B cell (primary cell): ENCODE results near the gene NT5DC2. TPM values are rescaled to one million over a fixed set of nuclear protein-coding genes. Genes with fewer than 3 reads are reported as not detected.

ENCODE experiments used
- ATAC-seq: fragments of 200-7000 bp; cut with Tn5 transposase; one replicate; pipeline ENCODE4 v1.10.0; 2021; ENCODE audit warnings: low read depth, mild to moderate bottlenecking, moderate number of reproducible peaks, moderate library complexity
- CTCF ChIA-PET: fragments of 350-600 bp; sonication (Branson Sonifier 250); formaldehyde crosslinking; loops from one replicate; lab custom pipeline; 2021; ENCODE audit warnings: antibody characterized with exemption, inconsistent platforms; lab: Charles Lee
- POLR2A ChIA-PET: fragments of 350-600 bp; sonication (Branson Sonifier 250); formaldehyde crosslinking; loops from one replicate; lab custom pipeline; 2021; ENCODE audit warnings: antibody characterized with exemption; lab: Charles Lee
- DNase-seq: peaks from one replicate; pipeline ENCODE4 v3.0.0; 2013
- H2AFZ ChIP-seq: 2 replicates; pipeline ENCODE4 v1.6.1; 2012; ENCODE audit warnings: mild to moderate bottlenecking, low read depth, low read length; ENCODE audit not compliant: insufficient read depth, poor library complexity, severe bottlenecking
- H3K27ac ChIP-seq, 2 donors: 1 replicate in 1 of 2; 2 replicates in 1 of 2; pipeline ENCODE4 v1.5.1; 2012 to 2013; ENCODE audit warnings: low read length in 2 of 2, mild to moderate bottlenecking in 2 of 2, moderate library complexity in 1 of 2
- H3K27me3 ChIP-seq, 4 experiments: fragments of 200-600 bp in 1 of 4; sonication (generic) in 1 of 4; replicated peaks in 1 of 4; 1 replicate in 2 of 4; 2 replicates in 2 of 4; pipeline versions ENCODE4 v1.6.1 to v1.7.0; 2013 to 2016; ENCODE audit warnings: low read length in 3 of 4, mild to moderate bottlenecking in 2 of 4, mixed read lengths in 1 of 4, moderate library complexity in 1 of 4; ENCODE audit not compliant: insufficient read depth in 4 of 4, control insufficient read depth in 3 of 4; ENCODE audit errors: control extremely low read depth in 1 of 4
- H3K36me3 ChIP-seq, 2 experiments: replicated peaks in 1 of 2; 1 replicate in 1 of 2; 2 replicates in 1 of 2; pipeline versions ENCODE4 v1.6.1 to v1.7.1; 2013; ENCODE audit warnings: low read length in 1 of 2; ENCODE audit not compliant: insufficient read depth in 2 of 2, control insufficient read depth in 1 of 2; ENCODE audit errors: control extremely low read depth in 1 of 2, extremely low read depth in 1 of 2
- H3K4me1 ChIP-seq, 2 donors: fragments of 200-600 bp in 1 of 2; sonication (generic) in 1 of 2; 1 replicate in 1 of 2; 2 replicates in 1 of 2; pipeline versions ENCODE4 v1.5.1 to v1.6.1; 2013 to 2017; ENCODE audit warnings: low read length in 2 of 2; ENCODE audit not compliant: control insufficient read depth in 2 of 2, insufficient read depth in 2 of 2
- H3K4me2 ChIP-seq: replicated peaks from 2 replicates; pipeline ENCODE3; 2012; ENCODE audit warnings: mild to moderate bottlenecking, low read depth, low read length; ENCODE audit not compliant: poor library complexity, severe bottlenecking
- H3K4me3 ChIP-seq, 5 experiments: fragments of 200-600 bp in 1 of 5; sonication (generic) in 1 of 5; 1 replicate in 3 of 5; 2 replicates in 2 of 5; pipeline versions ENCODE4 v1.5.1 to v1.7.0; 2011 to 2016; ENCODE audit warnings: low read length in 4 of 5, mild to moderate bottlenecking in 4 of 5, low read depth in 2 of 5, control low read depth in 1 of 5, moderate library complexity in 1 of 5; ENCODE audit not compliant: insufficient read depth in 1 of 5; ENCODE audit errors: control extremely low read depth in 1 of 5, extremely low read depth in 1 of 5
- H3K79me2 ChIP-seq: fragments of 200-600 bp; sonication (generic); one replicate; pipeline ENCODE4 v1.6.0; 2016; ENCODE audit warnings: low read length; ENCODE audit not compliant: control insufficient read depth, insufficient read depth
- H3K9ac ChIP-seq: fragments of 200-600 bp; sonication (generic); 2 replicates; pipeline ENCODE4 v1.6.1; 2017; ENCODE audit warnings: mild to moderate bottlenecking, low read length, moderate library complexity
- H3K9me3 ChIP-seq, 3 donors: one replicate each; pipeline versions ENCODE4 v1.6.1 to v1.7.1; 2013; ENCODE audit warnings: low read length in 2 of 3; ENCODE audit not compliant: control insufficient read depth in 2 of 3, insufficient read depth in 1 of 3; ENCODE audit errors: control extremely low read depth in 1 of 3
- H4K20me1 ChIP-seq: 2 replicates; pipeline ENCODE4 v1.6.0; 2012; ENCODE audit warnings: mild to moderate bottlenecking, low read length; ENCODE audit not compliant: insufficient read depth, control insufficient read depth, poor library complexity, severe bottlenecking
- H3K27ac Mint-ChIP-seq: one replicate; pipeline ENCODE4 v1.8.0; 2021; ENCODE audit warnings: mixed read lengths
- H3K27me3 Mint-ChIP-seq: one replicate; pipeline ENCODE4 v1.8.0; 2021; ENCODE audit warnings: mixed read lengths
- H3K4me1 Mint-ChIP-seq: one replicate; pipeline ENCODE4 v1.8.0; 2021; ENCODE audit warnings: mixed read lengths
- H3K4me3 Mint-ChIP-seq: one replicate; pipeline ENCODE4 v1.8.0; 2021; ENCODE audit warnings: mixed read lengths
- H3K9me3 Mint-ChIP-seq: one replicate; pipeline ENCODE4 v1.8.0; 2022; ENCODE audit warnings: mixed read lengths; ENCODE audit not compliant: insufficient read depth
- CTCF ChIP-seq: fragments of 200-600 bp; IDR thresholded peaks from one replicate; pipeline ENCODE4 v1.8.0; 2022; ENCODE audit warnings: antibody characterized with exemption, mild to moderate bottlenecking
- EZH2 ChIP-seq: IDR thresholded peaks from 2 replicates; pipeline ENCODE4 v1.6.1; 2012; ENCODE audit warnings: borderline replicate concordance, low read depth, mild to moderate bottlenecking, moderate library complexity, low read length; ENCODE audit not compliant: insufficient read depth, poor library complexity, severe bottlenecking
- WGBS: methylation state at CpG from one replicate; pipeline ENCODE4 v1.1.5; 2013; ENCODE audit warnings: missing lambda C conversion rate; ENCODE audit not compliant: insufficient coverage; 5-methylcytosine and 5-hydroxymethylcytosine counted together
- intact Hi-C: fragments of 100-400 bp; cut with micrococcal nuclease; formaldehyde crosslinking; loops from one replicate; pipeline ENCODE4 v1.10.0; 2022
- polyA plus RNA-seq: library from polyadenylated mRNA; depleted of rRNA; stranded (reverse); fragments of >200 nt; gene quantifications from 2 replicates; pipeline ENCODE4 v1.2.3, GENCODE V29; 2012
- total RNA-seq, 2 donors: library from RNA; stranded (reverse); fragments of 120-200 nt in 1 of 2; gene quantifications; 1 replicate in 1 of 2; 2 replicates in 1 of 2; pipeline versions ENCODE4 v1.2.3 to v1.2.4, GENCODE V29; 2013 to 2022

The NT5DC2 gene
- total and polyA plus RNA-seq, 2 donors (not counting 1 experiment from before 2014, with no cell fraction given): 11.2 to 11.9 TPM

- Histone ChIP-seq H3K36me3 (peaks cover 0 to 56% of the 10 kb centered on the region in 2 experiments), H3K9me3 (no peaks in the 10 kb centered on the region), H3K4me1 (no peaks in the 10 kb centered on the region), H4K20me1 (no peaks in the 10 kb centered on the region), H3K4me2 (no peak overlapping the region), H3K27me3 (no peaks in the 10 kb centered on the region), H3K79me2 (no peaks in the 10 kb centered on the region), H2AFZ (no peak overlapping the region), H3K9ac (no peak overlapping the region), H3K4me3 (no peak overlapping the region), H3K27ac (no peak overlapping the region)
- DNase-seq (no peak), ATAC-seq (no peak)
- ChIA-PET CTCF (no interaction called here), POLR2A (no interaction called here)
- Mint-ChIP-seq H3K27ac (no peak overlapping the region), H3K4me3 (no peak overlapping the region), H3K4me1 (no peaks in the 10 kb centered on the region), H3K27me3 (no peaks in the 10 kb centered on the region), H3K9me3 (no peaks in the 10 kb centered on the region)
- TF ChIP-seq EZH2 (no peak), CTCF (no peak)
- intact Hi-C loops: no loop called here
- WGBS: 100% methylated on average over 3 of the region's 3 CpGs
Observed at GRCh38 chr3:52488746-52489145, 44.9 kb downstream of the NT5DC2 start.

- Mint-ChIP-seq H3K27me3 (no peaks in the 10 kb centered on the region), H3K4me1 (no peaks in the 10 kb centered on the region), H3K9me3 (no peaks in the 10 kb centered on the region), H3K4me3 (no peak overlapping the region), H3K27ac (no peak overlapping the region)
- WGBS: 98% methylated on average over 57 of the region's 59 CpGs
- Histone ChIP-seq H2AFZ (no peak overlapping the region), H3K4me3 (no peak overlapping the region), H3K9ac (no peak overlapping the region), H3K27me3 (no peaks in the 10 kb centered on the region), H3K9me3 (no peaks in the 10 kb centered on the region), H3K36me3 (peaks cover 0 to 61% of the 10 kb centered on the region in 2 experiments), H3K79me2 (no peaks in the 10 kb centered on the region), H3K4me1 (no peaks in the 10 kb centered on the region), H3K27ac (no peak overlapping the region), H4K20me1 (no peaks in the 10 kb centered on the region), H3K4me2 (no peak overlapping the region)
- POLR2A ChIA-PET: no interaction called here
- TF ChIP-seq CTCF: no peak
- no peak for TF ChIP-seq EZH2
- intact Hi-C loops: no loop called here
- DNase-seq (no peak), ATAC-seq (no peak)
- CTCF ChIA-PET: no interaction called here
Observed at GRCh38 chr3:52487788-52488691, 45.6 kb downstream of the NT5DC2 start.
